ENCODE data around the gene URB2.
A peak's percentile ranks its signal among the peaks of the same experiment; 100 is the strongest.

- TF ChIP-seq CTCF (IDR thresholded peaks at IDR 0.05): no peak
- peak in 1 of 2 donors; percentile 52 for TF ChIP-seq POLR2A (IDR thresholded peaks at IDR 0.05)
Measured at GRCh38 chr1:229625915-229626831, at the start of gene URB2, which contains the start of gene TAF5L.
